HG03175 (cell line): ENCODE results near the gene AKT3.
"Not testable (repeated sequence)": the region's sequence is repeated elsewhere in the genome, so short reads cannot be mapped to it uniquely, and the experiment has no call there.

Experiments used
- ATAC-seq: cut with Tn5 transposase; IDR thresholded peaks from one replicate; pipeline ENCODE4 v1.9.1; 2021; ENCODE audit warnings: mild to moderate bottlenecking, moderate library complexity; ENCODE audit not compliant: unreplicated experiment

AKT3 gene

DNA sequence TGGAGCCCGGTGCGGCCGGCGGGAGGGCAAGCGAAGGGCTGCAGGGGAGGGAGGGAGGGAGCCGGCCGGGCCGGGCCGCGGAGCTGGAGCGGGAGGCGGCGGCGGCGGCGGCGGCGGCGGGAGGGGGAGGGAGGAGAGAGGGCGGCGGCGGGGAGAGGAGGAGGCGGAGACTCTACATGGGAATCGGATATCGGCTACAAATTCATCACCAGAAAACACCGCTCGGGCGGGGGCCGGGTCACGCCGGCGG, at the start of gene AKT3:
Gene AKT3 (minus strand): TSS at position 42 of the 250 bp plus-strand sequence. CDS start 7,073 bp downstream, outside the sequence.
- peak; percentile 60 for ATAC-seq

DNA sequence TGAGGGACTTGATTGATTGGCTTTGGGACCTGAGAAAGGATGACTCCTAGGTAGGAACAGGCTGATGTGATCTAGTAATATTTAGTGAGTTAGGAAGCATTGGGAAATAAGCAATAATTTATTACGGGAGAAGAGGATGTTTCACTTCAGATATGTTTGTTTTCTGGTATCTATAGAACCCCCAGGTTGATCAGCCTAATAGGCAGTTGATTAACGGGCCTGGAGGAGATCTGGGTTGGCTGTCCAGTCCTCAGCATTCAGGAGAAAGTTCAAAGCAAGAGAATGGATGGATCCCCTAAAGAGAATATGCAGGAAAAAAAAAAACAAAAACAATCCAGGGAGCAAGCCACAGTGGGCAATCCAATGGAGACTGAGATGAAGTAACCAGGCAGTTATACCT, 48.2 kb upstream of the AKT3 start:
- ATAC-seq, result no peak

DNA sequence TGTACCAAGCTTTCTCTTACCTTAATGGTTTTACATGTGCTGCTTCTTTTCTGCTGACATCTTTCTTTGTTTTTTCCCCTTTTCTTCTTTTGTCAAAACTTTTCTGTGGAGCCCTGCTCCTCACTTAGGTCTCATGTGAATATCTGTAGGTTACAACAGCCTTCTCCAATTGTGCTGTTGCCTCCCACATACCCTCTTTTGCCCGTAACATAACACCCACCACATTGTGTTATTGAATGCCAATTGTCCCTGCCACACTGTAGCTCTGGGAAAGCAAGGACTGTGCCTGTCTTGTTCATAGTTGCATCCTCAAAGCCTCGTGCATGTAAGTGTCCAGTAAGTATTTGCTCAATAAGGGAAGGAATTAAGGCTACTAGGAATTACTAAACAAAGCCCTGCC, 46.3 kb upstream of the AKT3 start:
- ATAC-seq, result no peak

DNA sequence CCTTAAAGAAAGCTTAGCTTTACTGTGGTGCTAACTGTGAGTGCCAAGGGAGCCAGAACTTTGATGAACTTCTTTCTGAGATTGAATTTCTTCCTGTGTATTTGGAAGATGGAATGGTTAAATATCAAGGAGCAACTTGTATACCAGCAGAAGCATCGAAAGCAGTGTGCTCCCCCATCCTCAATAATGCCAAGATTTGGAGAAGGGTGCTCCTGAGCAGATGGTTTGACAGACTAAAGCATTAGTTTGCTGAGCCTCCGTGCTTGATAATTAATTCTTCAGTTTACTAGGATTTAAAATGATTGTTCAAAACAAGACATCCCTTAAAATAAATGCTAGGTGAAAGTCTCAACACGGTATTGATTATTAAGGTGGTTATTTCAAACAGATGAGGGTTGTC, 42.4 kb upstream of the AKT3 start:
- ATAC-seq, result no peak

DNA sequence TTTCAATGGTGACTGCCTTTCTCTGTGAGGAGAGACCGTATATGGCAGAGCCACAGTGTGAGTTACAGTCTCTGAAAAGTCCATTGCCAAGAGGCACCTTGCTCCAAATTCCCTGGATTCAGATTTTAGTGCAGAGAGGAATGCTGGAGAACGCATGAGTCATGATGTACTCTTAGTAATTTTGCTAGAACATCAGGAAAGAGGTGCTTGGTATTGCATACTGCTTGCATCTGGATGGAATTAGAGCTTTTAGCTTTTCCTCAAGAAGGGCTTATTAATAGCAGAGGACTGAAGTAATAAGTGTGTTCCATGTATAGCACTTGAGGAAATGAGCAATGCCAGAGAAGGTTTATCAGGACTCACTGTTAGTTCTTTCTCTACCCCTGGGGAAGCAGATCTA, 40.5 kb upstream of the AKT3 start:
- no peak for ATAC-seq

DNA sequence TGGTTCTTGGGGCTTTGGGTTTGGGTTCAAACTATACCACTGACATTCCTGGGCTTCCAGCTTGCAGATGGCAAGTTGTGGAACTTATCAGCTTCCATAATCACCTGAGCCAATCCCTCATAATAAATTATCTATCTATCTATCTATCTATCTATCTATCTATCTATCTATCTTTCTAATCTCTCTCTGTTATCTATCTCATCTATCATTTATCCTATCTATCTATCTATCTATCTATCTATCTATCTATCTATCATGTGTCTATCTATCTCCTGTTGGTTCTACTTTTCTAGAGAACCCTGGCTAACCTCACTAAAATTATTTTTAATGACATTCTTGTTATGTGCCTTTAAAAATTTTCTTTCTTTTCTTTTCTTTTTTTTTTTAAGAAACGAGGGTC, 35.8 kb upstream of the AKT3 start:
- ATAC-seq, result no peak

DNA sequence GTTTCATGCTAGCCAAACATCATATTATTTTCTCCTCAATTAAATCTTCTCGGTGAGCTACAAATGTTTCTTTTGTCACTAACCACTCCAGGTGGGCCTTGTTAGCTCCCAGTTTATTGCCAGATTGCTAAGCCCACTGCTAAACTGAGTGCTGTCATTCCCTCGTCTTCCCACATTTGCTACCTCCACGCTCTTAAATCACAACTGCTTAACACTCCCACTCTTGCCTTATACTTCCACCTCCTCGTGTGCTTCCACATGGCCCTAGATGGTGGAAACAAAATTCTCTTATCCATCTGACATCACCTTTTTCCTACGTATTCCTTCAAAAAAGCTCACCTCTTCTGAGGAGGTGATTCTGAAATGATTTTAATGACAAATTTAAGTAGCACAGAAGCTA, 34.6 kb upstream of the AKT3 start:
- no peak for ATAC-seq

DNA sequence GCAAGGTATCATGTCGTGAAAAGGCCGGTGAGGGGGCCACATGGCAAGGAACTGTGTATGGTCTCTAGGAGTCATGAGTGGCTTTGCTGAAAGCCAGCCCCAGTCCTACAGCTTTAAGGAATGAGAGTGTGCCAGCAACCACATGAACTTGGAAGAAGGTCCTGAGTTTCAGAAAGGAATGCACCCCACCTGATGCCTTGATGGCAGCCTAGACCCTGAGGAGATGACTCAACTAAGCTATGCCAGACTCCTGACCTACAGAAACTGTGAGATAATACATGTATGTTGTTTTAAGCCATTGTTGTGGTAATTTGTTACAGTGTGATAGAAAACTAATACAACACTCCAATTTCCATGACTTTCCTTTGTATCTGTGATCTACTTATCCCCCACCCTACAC, 33.5 kb upstream of the AKT3 start:
- no peak for ATAC-seq

DNA sequence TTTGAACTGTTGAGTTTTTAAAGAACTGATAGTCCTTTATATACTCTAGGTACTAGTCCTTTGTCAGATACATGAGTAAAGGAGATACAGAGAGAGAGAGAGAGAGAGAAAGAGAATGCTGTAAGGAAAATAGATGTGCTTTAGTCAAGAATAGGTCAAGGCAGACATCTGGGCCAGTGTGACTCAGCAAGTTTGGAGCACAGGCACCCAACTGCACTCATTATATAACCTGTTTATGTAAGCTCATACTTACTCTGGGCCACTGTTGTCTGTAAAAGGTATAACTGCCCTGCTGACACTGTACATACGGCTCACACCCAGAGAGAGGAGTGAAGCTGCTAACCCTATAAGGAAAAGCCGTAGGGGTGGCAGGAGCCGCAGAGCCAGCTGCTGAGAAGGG, 32.2 kb upstream of the AKT3 start:
- ATAC-seq, result no peak

DNA sequence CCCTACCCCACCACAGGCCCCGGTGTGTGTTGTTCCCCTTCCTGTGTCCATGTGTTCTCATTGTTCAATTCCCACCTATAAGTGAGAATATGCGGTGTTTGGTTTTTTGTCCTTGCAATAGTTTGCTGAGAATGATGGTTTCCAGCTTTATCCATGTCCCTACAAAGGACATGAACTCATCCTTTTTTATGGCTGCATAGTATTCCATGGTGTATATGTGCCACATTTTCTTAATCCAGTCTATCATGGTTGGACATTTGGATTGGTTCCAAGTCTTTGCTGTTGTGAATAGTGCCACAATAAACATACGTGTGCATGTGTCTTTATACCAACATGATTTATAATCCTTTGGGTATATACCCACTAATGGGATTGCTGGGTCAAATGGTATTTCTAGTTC, 27.0 kb upstream of the AKT3 start:
- not testable (repeated sequence) for ATAC-seq

DNA sequence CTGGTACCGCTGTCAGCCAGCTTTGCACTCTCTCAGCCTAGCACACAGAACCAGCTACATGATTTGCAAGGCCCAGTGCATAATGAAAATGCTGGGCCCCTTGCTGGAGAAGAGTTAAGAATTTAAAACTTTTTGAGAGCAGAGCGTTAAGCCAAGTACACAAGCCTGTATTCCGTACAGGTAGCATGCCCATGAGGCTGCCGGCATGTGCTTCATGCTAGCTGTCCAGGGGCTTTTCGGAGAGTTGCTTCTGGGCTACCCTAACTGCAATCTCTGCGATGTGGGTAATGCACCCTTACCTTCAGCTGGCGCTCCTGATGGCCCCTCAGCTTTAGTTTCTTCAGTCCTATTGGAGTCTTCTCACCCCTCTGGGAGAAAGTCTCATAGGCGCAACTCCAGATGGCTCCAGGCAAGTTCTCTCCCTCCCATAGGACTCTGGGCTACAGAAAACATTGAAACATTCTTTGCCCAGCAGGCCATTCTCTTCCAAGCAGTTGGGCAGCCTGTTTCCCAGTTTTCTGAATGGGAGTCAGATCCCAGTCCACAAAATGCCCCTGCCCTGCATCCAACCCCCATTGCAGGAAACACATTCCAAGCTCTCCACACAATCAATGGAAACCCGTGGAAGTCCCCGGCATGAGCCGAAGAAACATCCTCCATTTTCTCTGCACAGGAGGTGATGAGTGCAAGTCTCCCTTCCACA, 5.7 kb upstream of the AKT3 start:
- no peak for ATAC-seq

DNA sequence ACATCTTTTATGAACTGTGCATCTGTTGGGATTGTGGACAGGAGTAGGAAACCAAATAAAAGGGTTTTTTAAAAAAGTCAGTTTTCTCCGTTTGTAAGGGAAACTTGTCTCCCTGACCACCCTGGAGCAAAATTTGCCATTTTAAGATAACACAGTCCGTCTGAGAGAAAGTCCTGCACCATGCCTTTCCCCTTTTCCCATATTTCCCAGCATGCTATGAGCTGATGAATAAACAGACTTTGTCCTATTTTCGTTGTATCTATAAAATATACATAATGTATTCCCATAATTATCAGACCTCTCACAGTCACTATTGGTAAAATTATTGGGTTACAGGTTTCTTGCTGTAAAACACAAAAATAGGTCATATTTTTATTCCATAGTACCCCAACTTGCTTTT, 1.7 kb upstream of the AKT3 start:
- ATAC-seq, result no peak

DNA sequence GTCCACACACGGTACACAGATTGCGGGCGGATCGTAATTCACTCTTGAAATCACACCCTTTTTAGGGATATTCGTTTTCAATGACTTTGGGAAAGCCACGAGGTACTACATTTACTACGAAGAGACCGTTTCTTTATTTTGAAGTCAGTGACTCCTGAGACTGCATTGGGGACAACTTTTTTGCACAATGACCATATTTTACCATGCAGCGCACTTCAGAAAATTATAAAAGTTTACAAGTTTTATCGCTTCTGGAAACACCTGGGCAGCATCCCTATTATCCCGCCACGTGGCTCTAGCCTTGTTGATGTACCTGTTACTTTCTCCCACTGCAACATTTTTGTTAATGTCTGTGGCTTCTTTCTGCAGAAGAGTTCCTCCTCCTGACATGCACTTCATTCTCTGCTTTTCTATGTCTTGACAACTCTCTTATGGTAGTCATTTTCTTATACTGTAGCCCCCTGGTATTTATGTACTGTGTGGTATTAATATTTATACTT, 1.3 kb upstream of the AKT3 start:
- ATAC-seq, result no peak

DNA sequence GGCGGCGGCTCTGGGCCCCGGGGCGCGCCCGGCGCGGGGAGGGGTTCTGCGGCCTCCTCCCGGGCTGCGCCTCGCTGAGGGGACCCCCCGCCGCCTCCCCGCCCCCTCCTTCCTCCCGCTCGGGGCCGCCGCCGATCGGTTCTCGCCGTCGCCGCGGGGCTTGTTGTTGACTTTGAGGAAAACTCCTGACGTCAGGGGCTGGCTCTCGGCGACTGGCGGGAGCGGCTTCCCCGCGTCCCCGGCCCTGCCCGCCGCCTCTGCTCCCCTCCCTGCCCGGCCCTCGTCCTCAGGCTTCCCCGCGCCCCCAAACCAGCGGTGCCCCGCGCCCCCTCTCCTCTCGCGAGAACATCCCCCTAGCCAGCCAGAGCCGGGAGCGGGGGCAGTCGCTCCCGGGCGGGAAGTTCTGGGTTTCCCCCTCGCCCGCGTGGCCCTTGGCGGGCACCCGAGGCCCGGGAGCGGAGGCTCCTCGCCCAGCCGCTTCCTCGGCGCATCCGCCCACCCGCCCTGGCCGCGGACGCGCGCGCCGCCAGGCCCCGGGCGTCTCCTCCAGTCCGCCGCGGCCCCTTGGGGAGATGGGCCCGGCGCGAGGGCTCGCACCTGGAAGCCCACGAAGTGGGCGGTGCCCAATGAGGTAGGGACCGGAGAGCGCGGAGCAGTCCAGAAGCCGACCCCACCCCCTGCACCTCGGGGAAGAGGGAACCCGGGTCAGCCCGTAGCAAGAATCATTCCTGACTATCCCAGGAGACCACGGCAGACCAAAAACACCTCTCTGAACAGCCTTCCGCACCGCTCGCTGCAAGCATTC, 611 bp upstream of the AKT3 start:
- ATAC-seq, result peak; percentile 42

DNA sequence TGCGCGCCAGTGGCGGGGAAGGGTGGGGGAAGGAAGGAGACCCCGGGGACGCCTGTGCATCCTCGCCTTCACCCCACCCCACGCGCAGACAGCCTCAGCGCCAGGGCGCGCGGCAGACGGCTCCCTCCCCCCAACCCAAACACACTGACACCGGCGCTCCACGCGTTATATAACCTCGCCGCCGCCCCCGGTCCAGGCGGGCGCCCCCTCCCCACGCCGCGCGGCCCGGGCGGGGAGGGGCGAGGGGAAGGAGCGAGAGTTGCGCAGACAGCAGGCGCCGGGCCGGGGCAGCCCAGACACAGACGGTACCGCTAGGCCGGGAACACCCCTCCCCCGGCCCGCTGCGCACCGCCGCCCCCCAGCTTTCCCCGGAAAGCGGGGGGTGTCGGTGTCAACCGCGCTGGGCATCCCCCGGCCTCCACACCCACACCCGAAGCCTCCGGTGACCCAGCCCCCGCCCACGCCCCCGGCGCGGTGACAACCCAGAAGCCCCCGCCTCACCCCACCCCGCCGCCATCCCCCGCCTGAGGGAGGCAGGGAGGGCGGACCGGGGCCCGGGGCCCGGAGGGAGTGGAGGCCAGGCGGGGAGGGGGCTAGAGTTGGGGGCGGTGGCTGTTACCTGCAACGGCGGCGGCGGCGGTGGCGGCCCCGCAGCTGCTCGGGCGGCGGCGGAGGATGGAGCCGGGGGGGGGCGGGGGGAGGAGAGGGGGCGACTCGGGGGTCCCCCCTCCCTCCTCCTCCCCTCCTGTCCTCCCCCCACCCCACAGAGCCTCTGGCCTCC, 432 bp downstream of the AKT3 start:
- ATAC-seq, result peak; percentile 31

DNA sequence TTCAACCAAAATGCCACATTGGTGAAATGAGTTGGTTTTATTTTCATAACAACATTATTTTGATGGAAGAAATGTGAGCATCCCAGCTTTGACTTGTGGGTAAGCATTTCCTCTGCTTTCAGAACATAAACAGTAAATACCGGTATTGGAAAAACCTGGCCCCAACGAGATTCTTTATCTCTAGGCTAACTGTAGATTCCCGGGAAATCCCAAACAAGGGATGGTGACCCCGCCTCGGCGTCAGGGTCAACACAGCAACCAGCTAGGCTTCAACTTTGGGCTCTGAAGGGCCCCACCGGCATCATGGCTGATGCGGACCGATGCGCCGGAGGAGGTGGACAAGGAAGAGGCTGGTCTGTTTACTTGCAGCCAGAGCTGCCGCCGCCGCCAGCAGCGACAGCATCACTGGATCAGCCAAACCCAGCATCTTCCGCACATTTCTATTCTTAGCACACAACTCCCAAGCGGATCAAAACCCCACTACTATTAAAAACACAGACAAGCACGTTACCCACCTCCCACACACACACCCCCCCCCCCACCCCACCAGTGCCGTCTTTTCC, 1.1 kb downstream of the AKT3 start:
- peak; percentile 28 for ATAC-seq

DNA sequence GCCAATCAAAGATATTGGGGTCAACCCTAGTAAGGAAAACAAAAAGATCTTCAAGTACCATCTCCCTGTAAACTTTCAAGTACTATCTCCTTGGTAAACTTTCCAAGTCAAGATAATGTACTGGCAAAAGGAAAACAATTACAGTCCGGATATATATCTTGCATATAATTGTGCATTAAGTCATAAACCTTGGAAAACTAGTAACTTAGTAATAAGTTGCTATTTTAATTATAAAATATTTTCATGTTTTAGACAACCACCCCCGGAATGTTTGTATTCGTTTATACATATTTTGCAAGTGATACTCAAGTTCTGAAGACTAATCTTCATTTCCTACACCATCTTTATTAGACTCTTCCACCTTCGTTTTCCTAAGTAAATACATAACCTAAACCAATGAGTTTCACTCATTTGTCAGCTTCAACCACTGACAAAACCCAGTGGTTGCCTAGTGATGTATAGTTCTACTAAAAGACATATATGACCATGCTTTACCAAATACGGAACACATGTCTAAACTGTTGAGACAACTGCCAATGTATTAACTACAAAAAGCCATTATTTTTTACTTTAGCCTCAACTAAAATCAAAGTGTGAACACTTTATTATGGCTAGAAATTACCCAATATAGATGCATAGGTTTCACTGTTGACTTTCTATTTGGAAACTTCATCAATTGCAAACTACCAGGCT, 1.7 kb downstream of the AKT3 start:
- no peak for ATAC-seq

DNA sequence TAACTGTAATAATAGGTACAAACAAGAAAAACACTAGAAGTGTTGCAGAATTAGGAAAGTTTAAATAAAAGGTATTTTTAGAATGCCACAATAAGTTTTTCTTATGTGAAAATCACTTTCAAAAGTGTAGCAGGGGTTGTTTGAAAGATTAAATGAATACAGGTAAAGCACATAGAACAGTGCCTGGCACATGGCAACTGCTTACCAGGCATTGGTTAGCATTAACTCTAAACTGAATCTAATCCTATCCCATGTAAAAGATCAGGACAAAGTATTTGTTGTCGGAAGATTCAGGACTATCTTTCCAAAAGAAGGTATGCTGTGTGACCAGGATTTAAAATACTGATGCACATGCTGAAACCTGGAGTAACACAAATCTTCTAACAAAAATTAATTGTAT, 3.3 kb downstream of the AKT3 start:
- no peak for ATAC-seq

DNA sequence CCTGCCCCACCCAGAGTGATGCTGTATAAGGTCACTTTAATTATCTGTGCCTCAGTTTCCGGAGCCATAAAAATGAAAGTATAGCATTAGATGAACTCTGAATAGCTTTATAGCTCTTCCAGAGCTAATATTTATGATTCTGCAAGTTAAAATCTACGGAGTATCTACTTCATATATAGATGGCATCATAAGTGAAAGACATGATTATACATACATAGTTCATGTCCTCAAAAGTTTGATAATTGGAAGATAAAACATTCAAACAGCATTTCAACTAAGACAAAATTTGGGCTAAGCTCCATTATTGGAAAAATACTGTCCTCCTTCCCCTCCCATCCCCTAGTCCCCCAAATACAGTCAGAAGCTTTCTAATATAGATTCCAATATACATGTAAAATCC, 4.2 kb downstream of the AKT3 start:
- ATAC-seq, result no peak

DNA sequence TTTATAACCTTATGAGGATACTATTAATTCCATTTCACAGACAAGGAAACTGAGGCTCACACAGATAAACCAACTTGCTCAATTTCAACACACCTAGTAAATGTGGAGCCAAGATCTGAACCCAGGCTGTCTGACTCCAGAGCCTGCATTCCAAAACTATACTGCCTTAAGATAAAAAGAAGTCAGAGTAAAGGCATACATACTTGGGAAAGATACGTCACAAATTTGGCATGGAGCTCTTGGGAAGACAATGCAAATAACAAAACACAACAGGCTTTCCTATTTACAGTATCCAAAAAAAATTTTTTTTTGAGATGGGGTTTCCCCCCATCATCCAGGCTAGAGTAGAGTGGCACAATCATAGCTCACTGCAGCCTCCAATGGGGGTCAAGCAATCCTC, 5.9 kb downstream of the AKT3 start:
- no peak for ATAC-seq

DNA sequence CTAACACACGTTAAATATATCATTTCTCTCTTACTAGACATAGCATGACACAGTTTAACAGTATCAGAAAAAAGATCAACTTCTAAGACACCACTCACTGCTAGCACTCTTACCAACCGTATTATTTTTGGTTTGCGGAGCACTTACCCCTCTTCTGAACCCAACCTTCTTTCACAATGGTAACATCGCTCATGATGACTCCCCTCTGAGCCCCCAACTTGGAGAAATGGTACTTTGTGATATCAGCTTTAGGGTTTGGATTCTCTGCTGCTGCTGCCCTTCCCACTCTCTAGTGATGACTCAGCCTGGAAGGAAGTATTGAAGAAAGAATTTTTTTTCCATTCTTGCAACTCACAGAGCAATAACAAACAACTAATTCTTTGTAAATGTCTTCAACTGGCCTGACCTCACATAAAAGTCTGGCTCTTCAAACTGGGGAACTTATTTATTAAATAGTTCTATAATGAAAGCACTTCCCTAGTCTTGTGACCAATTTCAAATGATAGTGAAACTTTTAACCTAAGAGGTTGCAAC, 7.0 kb downstream of the AKT3 start:
- no peak for ATAC-seq
